Glutamatergic neuron (in vitro differentiated cells): ENCODE data around the gene FRMPD4. TPM values are rescaled to one million over a fixed set of nuclear protein-coding genes. Genes with fewer than 3 reads are reported as not detected.

Experiments
- DNase-seq: peaks from one replicate; pipeline ENCODE4 v3.0.0; 2022
- H3K27ac Mint-ChIP-seq: one replicate; pipeline ENCODE4 v1.8.0; 2020; ENCODE audit warnings: mild to moderate bottlenecking, mixed read lengths, inconsistent platforms; ENCODE audit not compliant: unreplicated experiment
- H3K27me3 Mint-ChIP-seq: one replicate; pipeline ENCODE4 v1.8.0; 2020; ENCODE audit warnings: mild to moderate bottlenecking, moderate library complexity, mixed read lengths, inconsistent platforms; ENCODE audit not compliant: unreplicated experiment
- H3K36me3 Mint-ChIP-seq: one replicate; pipeline ENCODE4 v1.8.0; 2020; ENCODE audit warnings: mild to moderate bottlenecking, mixed read lengths, inconsistent platforms; ENCODE audit not compliant: unreplicated experiment
- H3K4me1 Mint-ChIP-seq: one replicate; pipeline ENCODE4 v1.8.0; 2020; ENCODE audit warnings: mild to moderate bottlenecking, low read depth, mixed read lengths, inconsistent platforms; ENCODE audit not compliant: unreplicated experiment
- H3K4me3 Mint-ChIP-seq: one replicate; pipeline ENCODE4 v1.8.0; 2020; ENCODE audit warnings: mild to moderate bottlenecking, mixed read lengths, inconsistent platforms; ENCODE audit not compliant: unreplicated experiment
- H3K9me3 Mint-ChIP-seq: one replicate; pipeline ENCODE4 v1.8.0; 2020; ENCODE audit warnings: mild to moderate bottlenecking, moderate library complexity, mixed read lengths, inconsistent platforms; ENCODE audit not compliant: unreplicated experiment
- total RNA-seq: library from RNA; stranded (reverse); fragmentation: NEBNext Ultra II Directional; extraction: Animal tissue kit (Norgen Biotek cat#: 25700); gene quantifications from one replicate; pipeline ENCODE4 v1.2.1, GENCODE V29; 2021; ENCODE audit not compliant: unreplicated experiment
- TF ChIP-seq, protein P1 (sequence below): fragments of 200-600 bp; sonication (generic); IDR thresholded peaks from one replicate; pipeline ENCODE4 v1.5.0; 2021; ENCODE audit not compliant: partially characterized antibody, unreplicated experiment

Gene FRMPD4
- total RNA-seq, 1 donor from 2014 or later = 6.2 TPM

DNA sequence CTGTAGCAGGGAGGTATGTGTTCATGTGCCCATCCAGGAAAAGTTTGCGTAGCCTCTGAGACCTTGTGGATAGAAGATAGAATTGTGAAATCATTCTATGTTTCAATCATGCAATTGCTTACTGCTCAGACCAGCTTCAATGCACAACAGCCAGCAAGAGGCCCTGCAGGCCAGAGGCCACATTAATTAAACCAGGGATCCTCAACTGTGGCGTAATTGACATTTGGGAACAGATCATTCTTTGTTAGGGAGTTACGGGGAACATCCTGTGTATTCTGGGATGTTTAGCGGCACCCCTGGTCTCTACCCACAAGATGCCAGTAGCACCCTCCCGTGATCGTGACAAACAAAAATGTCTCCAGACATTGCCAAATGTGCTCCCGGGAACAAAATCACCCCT lies 566.4 kb downstream of the FRMPD4 start:
- Mint-ChIP-seq H3K27ac (no peak overlapping the region), H3K4me3 (no peak overlapping the region), H3K4me1 (no peaks in the 10 kb centered on the region), H3K27me3 (no peaks in the 10 kb centered on the region), H3K36me3 (no peaks in the 10 kb centered on the region), H3K9me3 (no peaks in the 10 kb centered on the region)
- DNase-seq = no peak
- TF ChIP-seq, protein P1, sequence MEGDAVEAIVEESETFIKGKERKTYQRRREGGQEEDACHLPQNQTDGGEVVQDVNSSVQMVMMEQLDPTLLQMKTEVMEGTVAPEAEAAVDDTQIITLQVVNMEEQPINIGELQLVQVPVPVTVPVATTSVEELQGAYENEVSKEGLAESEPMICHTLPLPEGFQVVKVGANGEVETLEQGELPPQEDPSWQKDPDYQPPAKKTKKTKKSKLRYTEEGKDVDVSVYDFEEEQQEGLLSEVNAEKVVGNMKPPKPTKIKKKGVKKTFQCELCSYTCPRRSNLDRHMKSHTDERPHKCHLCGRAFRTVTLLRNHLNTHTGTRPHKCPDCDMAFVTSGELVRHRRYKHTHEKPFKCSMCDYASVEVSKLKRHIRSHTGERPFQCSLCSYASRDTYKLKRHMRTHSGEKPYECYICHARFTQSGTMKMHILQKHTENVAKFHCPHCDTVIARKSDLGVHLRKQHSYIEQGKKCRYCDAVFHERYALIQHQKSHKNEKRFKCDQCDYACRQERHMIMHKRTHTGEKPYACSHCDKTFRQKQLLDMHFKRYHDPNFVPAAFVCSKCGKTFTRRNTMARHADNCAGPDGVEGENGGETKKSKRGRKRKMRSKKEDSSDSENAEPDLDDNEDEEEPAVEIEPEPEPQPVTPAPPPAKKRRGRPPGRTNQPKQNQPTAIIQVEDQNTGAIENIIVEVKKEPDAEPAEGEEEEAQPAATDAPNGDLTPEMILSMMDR = no peak

DNA sequence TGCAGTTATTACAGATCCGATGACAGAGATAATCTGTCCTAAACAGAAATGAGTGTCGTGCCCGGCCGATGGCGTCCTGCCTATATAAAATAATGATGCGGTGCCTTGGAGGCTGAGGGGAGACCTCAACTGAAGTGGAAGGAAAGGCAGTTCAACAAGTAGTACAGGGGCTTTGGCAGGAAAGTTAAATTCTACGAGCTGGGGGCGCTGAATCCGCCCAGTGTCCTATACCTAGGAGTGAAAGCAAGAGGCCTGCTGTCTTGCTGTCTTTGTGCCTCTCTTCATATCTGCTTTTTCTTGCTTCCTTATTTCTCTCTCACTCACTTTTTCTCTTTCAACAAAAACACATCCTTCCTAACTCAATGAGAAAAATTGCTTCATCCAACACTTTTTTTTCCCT lies 570.8 kb downstream of the FRMPD4 start:
- no peak for DNase-seq
- Mint-ChIP-seq H3K36me3 (no peaks in the 10 kb centered on the region), H3K9me3 (no peaks in the 10 kb centered on the region), H3K27me3 (no peaks in the 10 kb centered on the region), H3K4me1 (no peaks in the 10 kb centered on the region), H3K27ac (no peak overlapping the region), H3K4me3 (no peak overlapping the region)
- TF ChIP-seq, protein P1 = no peak

DNA sequence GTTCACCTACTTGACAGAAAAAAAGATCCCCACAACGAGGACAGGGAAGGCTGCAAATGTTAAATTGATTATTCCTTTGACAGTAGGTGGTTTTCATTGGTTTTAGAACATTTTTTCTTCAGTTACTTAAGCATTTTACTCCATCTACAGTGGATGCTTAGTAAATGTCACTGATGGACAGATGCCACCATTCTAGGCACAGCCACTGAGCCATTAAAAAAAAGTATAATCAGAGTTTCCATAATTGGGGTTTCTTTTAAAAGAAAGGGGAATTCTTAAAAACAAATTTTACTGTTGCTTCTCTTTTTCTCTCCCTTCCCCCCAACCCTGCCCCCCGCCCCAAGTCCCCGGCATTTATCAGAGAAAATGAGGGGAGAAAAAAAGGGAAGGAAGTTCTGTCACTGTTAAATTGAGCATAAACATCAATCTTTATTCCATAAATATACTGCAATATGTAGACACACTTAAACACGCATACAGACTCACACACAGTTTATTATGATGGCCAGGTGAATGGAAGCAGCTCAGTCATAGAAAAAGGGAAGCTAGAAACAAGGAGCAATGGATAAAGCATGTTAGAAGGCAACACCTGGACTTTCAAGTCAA lies 573.3 kb downstream of the FRMPD4 start:
- H3K27me3 Mint-ChIP-seq = no peaks in the 10 kb centered on the region
- H3K27ac Mint-ChIP-seq = no peak overlapping the region
- TF ChIP-seq, protein P1 = no peak
- no peaks in the 10 kb centered on the region for H3K9me3 Mint-ChIP-seq
- no peaks in the 10 kb centered on the region for H3K36me3 Mint-ChIP-seq
- DNase-seq = no peak
- no peak overlapping the region for H3K4me3 Mint-ChIP-seq
- H3K4me1 Mint-ChIP-seq = no peaks in the 10 kb centered on the region

DNA sequence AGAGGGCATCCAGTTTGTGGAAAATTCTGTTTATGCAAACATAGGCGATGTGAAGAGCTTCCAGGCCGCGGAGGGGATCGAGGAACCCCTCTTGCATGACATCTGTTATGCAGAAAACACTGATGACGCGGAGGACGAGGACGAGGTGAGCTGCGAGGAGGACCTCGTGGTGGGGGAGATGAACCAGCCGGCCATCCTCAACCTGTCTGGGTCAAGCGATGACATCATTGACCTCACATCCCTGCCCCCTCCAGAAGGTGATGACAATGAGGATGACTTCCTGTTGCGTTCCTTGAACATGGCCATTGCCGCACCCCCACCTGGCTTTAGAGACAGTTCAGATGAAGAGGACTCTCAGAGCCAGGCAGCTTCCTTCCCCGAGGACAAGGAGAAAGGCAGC lies 578.3 kb downstream of the FRMPD4 start:
- no peaks in the 10 kb centered on the region for H3K9me3 Mint-ChIP-seq
- H3K27me3 Mint-ChIP-seq = no peaks in the 10 kb centered on the region
- H3K4me3 Mint-ChIP-seq = no peak overlapping the region
- no peak overlapping the region for H3K27ac Mint-ChIP-seq
- DNase-seq = no peak
- H3K36me3 Mint-ChIP-seq = peaks cover 4% of the 10 kb centered on the region
- no peaks in the 10 kb centered on the region for H3K4me1 Mint-ChIP-seq
- TF ChIP-seq, protein P1 = no peak

DNA sequence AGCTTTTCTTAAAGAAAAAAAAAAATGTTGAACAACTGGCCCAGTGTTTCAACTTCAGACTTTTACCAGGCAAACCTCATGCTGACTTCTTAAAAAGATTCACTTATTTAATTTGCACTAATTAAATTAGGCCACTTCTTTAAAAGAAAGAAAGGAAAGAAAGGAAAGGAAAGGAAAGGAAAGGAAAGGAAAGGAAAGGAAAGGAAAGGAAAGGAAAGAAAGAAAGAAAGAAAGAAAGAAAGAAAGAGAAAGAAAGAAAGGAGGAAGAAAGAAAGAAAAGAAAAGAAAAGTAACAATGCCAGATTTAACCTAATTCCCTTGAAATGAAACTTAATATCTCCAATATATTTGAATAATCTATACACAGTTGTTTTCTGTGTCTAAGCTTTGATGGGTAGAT lies 581.6 kb downstream of the FRMPD4 start:
- no peak overlapping the region for H3K4me3 Mint-ChIP-seq
- no peaks in the 10 kb centered on the region for H3K4me1 Mint-ChIP-seq
- no peaks in the 10 kb centered on the region for H3K27me3 Mint-ChIP-seq
- peaks cover 4% of the 10 kb centered on the region for H3K36me3 Mint-ChIP-seq
- TF ChIP-seq, protein P1 = no peak
- no peak for DNase-seq
- no peak overlapping the region for H3K27ac Mint-ChIP-seq
- no peaks in the 10 kb centered on the region for H3K9me3 Mint-ChIP-seq
